ENCODE results near the gene DCXR. TPM values are rescaled to one million over a fixed set of nuclear protein-coding genes. Genes with fewer than 3 reads are reported as not detected.

The DCXR gene
- total RNA-seq, 1 donor from 2014 or later: 157 TPM

DNA sequence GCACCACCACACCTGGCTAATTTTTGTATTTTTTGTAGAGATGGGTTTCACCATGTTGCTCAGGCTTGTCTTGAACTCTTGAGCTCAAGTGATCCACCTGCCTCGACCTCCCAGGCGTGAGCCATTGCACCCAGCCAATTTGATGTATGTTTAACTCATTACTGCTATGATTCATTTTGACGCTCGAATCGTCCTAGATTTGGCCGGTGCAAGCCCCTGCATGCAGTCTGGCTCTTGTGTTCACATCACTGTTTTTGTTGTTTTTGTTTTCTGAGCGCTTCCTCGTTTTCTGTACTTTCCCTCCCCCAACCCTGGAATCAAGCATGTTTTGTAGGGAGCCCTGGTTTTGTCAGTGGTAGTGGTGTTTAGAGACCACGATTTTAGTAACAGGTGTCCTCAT lies 35.9 kb upstream of the DCXR start:
- DNase-seq (ENCODE audit: low spot score): no peak

DNA sequence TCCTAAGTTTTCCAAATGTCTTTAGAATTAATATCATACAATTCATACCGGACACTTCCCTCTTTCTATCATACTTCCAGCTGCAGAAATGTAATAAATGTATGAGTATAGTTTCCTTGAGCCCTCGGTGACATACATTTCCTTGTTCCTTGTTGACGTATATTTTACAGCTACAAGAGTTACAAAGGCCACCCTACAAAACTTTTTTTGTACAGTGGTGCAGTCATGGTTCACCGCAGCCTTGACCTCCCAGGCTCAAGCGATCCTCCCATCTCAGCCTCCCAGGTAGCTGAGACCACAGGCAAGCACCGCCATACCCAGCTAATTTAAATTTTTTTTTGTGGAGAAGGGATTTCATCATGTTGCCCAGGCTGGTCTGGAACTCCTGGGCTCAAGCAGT lies 35.3 kb upstream of the DCXR start:
- no peak for DNase-seq (ENCODE audit: low spot score)

DNA sequence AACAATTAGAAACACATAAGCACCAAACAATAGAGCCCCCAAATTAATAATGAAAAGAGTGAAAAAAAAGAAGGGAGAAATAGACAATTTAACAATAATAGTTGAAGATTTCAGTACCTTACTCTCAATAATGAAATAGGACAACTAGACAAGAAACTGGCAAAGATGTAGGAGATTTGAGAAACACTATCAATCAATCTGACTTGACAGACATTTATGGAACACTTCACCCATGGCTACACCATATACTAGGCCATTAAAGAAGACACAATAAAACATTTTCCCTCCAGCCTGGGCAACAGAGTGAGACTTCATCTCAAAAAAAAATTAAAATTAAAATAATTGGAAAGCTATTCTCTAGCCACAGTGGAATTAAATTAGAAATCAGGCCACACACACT lies 33.1 kb upstream of the DCXR start:
- DNase-seq (ENCODE audit: low spot score): no peak

DNA sequence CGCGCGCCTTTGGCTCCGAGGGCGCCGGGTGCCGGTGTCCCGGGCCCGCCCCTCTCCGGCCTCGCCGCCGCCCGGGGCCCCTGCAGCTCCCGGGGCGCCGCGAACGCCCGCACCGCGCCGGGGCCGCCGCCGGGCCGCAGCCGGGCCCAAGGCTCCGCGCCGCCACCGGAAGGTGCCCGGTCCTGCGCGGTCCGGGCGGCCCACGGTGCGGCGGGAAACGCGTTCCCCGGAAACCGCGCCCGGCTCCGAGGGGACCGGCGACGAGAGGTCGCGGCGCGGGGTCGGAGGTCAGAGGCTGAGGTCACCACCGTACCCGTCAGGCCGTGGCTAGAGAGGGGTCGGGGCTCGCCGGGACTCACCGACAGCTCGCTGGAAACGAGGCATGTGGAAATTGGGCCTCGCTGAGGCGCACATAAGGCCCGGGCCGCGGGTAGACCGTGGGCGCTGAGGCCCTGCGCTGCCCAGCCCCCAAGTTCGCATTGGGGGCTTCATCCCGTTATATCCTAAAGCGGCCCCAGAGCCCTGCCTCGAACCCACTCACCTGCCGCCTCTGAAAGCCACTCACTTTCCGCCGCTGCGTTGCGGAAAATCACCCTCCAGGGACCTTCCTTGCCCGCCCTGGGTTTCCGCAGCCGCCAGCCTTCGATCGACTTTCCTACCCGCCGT lies 28.3 kb upstream of the DCXR start, which contains the start of gene DUS1L:
DUS1L (minus strand) TSS at position 167 of the 666 bp plus-strand sequence. CDS start 745 bp downstream, outside the sequence.
- DNase-seq (ENCODE audit: low spot score): no peak

DNA sequence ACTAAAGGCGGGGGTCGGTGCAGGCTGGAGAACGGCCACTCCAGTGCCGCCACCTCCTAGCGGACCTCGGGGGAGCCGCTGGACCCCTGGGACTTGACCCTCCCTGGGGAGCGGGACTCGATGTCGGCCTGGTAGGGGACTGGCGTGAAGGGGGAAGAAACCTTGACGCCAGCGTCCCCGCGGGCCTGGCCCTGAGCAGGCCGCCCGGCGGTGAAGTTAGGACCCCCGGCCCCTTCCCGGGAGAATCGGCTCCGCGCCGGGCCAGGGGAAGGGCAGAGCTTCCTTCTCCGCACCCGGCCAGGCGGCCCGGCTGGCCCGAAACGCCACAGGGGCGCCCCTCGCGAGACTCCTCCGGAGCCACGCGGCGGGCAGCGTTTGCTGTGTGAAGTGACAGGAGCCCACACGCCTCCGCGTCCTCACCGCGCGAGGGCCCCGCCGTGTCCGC lies 27.7 kb upstream of the DCXR start:
- DNase-seq (ENCODE audit: low spot score): no peak

DNA sequence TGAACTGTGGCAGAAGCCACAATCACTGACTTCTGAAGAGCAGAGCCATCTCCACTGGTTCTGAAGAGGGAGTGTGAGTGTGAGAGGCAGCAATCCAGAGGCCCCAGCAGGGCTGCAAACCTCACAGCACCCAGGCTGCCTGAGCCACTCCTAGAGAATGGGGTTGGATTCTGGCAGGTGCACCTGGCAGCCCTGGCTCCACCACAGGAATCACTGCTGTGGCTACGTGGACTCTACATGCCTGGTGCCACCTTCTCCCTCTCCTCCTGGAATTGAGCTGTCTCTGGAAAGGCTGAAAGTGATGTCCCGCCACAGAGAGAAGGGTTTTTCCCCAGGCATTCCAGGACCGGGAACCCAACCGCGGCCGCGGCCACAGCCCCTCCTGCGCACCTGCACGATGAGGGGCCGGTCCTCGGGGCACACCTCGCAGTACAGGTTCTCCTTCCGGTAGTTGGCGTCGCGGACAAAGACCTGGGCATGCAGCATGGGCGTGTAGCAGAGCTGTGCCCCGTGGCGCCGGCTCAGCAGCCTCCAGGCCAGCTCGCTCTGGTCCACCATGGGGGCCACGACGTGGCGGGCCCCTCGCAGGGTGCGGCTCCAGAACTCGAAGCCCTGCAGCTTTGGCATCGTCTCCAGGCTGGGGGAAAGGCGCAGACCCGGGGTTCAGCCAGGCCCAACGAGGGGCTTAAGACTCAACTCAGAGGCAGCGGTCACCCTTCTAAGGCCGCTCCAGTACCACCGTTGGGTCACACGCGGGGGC lies 27.1 kb upstream of the DCXR start:
- DNase-seq (ENCODE audit: low spot score): no peak

DNA sequence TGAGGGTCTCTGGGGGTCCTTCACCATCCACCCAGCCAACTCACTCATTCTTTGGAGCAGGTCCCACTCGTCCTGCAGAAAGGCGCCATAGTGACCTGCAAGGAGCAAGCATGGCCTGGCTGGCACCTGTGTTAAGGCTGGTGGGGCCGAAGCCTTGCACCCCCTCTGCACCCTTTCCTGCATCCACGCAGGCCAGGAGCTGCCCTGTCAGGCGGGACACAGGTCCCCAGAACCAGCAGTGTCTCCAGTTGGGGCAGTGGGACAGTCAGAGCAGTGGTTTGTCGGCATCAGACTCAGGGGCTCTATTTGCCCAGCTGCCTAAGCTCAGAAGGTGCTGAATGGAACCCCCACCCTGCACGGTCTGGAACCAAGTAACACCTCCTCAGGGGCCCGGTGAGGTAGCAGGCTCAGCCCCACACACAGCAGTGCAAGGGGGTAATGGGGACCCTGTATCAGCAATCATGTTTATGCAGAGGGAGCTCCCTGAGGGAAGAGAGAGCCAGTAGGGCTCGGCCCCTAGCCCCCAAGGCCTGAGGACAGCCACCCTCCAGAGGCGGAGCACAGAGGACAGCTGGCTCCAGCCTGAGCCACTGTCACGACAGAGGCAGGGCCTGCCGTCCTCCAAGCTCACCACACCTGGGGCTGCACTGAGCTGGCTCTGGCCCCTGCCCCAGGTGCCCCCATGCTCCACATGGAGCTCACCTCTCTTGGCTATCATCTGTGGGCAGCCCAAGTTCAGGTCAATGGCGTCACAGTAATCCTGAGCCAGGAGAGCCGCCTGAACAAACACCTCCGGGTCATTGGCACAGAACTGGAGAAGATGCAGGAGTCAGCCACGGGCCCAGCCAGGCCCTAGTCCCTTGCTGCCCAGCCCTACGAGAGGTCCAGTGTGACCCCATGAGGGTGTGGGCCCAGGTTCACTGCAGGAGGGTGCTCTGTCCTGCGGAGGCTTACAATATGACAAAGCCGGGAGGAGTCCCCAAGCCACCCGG lies 26.2 kb upstream of the DCXR start:
- DNase-seq (ENCODE audit: low spot score): no peak

DNA sequence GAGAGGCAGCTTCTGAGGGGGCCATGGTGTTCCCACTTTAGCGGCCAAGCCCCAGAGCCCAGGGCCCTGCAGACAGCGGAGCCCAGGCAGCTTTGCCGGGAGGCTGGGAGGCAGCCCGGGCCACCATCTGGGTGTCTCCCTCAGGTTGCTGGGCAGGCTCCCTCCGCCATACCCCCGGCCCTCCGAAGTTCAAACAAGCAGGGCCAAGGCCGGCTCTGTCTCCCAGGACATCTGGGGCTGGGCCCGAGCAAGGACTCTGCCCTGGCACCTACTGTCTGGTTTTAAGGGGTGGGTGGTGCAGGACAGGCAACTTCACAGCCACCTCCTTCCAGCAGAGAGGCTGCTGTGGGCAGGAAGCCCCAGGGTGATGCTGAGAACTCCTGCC lies 25.5 kb upstream of the DCXR start:
- DNase-seq (ENCODE audit: low spot score): no peak

DNA sequence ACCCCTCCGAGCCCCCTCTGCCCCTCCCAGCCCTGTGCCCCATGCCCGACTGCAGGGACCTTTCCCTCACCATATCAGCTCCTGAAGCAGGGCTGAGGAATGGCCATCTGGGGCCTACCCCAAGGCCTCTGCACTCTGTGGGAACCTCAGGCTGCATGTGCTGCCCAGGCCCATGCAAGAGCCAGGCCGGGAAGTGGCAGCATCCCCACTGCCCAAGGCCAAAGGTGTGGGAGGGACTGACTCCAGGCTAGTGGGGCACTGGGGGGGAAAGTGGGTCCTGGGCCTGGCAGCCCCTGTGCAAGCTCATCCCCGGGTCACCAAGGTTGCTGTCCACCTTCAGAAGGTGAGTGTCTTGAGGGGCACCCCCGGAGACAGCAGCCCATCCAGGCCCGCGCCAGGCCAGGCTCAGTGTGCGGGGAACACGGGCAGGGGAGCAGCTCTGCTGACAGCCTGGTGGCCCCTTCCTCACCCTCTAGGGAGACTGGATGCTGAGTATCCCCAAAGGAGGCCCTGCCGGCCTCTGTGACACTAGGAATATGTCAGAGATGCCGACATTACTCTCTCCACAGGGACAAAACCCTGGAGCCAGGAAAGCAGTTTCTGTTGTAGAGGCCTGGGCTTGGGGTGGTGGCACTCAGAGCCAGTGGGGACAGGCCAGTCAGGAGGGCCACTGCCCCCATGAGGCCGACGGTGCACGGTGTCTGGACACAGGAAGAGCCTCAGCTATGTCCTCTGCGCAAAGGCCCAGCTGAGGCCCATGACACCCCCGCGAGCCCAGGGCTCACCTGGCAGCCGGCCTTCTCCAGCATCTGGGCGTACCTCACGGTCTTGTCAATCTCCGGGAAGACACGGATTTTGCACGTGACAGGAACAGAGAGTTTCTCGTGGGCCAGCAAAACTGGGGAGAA lies 24.8 kb upstream of the DCXR start:
- no peak for DNase-seq (ENCODE audit: low spot score)

DNA sequence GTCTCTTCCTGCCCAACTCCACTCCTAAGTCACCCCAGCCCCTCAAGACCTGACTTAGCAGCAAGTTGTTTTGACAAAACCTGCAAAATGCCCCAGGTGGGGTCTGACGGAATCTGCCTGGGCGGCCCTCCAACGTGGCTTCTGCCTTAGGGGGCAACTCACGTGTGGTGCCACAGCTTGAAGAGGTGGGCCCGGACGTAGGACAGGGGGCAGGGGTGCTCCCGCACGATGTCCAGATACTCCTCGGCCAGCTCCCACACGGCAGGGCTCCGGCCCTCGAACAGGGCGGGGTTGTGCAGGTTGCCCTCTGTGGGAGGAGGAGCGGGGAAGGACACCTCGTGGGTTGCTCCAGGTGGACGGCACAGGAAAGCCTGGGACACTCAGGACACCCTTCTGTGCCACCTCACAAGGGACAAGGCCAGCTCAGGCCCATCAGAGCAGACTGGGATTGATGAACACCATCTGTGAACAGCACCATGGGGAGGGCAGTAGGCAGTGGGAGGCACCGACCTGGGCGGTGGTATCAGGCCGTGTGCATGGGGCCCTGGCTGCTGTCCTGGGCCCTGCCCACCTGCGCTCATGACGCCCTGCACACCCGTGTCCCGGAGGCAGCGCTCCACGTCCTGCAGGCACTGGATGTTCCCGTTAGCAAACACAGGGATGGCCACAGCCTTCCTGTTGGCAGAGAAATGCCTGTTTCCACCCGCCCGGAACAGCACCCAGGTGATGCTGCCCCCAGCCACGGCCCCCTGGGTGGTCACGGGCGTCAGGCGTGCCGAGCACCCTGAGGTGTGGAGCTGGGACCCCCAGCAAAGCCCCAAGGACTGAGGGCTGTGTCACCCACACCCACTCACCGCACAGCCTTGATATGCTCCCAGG lies 23.8 kb upstream of the DCXR start:
- DNase-seq (ENCODE audit: low spot score): no peak

DNA sequence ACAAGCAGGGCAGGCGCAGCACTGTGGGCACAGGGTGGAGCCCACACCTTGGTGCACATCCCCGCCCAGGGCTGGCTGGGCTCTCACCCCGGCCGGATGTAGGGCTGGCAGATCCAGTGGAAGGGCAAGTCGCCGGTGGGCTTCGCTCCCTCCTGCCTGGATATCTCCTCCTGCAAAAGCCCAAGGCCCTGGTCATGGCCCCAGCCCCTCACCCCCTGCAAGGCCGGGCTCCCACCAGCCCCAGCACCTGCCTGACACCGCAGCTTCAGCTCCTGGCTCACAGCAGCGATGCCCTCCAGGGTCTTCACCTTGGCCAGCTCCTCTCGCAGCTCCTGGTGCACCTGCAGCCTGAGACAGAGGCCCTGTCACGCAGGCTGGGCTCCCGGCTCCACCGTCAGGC lies 23.1 kb upstream of the DCXR start:
- no peak for DNase-seq (ENCODE audit: low spot score)

DNA sequence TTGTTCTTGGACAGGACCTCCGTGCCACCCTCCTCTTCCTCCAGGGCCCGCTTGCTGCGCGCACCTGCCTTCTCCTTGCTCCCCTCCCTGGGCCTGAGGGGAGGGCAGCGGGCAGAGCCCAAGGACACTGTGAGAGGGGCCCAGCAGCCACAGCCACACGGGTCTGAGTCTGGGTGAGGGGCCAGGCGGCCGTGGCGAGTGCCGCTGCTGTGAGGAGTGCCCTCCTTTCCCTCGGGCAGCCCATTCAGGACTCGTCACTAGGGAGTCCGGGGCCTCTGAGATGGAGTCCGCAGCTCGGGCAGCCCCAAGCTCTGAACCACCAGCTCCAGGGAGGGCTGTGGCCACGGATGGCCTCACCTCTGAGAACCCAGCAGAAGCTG lies 22.5 kb upstream of the DCXR start:
- DNase-seq (ENCODE audit: low spot score): no peak

DNA sequence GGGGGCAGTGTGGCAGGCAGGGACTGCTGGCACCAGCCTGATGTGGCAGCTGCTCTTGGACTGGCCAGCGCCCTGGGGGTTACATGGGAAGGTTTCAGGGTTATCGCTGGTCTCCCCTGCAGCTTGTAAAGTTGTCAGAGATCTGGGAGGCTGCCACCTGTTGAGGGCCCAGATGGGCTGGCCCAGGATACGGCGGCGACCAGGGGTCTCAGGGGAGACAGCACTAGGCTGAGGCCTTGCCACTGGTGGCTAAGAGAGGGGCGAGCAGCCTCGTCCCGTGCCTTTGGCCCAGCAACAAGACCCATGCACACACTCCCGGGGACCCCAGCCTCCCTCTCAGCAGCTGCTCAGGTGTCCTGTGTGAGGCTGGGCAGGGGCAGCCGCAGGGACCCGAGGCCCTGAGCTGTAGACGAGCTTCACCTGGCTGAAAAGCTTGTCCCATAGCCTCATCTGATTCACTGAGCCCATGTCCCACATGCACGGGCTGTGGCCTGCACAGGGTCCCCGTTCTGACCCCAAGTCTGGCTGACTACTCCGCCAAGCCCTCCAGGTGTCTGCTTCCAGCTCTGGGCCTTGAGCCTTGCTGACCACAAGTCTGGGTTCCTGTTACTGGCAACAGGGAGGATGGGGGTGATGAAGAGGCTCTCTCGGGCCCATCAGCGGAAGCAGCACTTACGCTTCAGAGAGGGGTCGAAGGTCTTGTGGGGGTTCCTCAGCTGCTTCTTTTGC lies 21.9 kb upstream of the DCXR start:
- DNase-seq (ENCODE audit: low spot score): no peak

DNA sequence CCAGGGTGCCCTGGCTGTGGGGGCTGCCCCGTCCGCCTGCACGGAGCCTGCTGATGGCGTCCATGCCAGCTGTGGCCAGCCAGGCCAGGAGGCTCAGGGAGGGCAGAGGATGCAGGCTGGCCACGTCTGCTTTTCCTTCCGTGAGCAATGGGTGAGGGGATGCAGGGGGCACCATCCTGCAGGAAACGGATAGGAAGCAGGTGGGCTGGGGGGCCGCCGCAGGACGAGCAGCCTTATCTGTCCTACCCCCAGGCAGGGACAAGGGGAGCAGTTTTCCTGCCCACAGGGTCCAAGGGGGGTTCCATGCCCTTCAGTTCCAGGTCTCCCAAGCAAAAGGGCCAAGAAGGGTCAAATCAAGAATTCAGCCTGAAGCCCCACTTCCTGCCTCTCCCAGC lies 21.4 kb upstream of the DCXR start:
- no peak for DNase-seq (ENCODE audit: low spot score)

DNA sequence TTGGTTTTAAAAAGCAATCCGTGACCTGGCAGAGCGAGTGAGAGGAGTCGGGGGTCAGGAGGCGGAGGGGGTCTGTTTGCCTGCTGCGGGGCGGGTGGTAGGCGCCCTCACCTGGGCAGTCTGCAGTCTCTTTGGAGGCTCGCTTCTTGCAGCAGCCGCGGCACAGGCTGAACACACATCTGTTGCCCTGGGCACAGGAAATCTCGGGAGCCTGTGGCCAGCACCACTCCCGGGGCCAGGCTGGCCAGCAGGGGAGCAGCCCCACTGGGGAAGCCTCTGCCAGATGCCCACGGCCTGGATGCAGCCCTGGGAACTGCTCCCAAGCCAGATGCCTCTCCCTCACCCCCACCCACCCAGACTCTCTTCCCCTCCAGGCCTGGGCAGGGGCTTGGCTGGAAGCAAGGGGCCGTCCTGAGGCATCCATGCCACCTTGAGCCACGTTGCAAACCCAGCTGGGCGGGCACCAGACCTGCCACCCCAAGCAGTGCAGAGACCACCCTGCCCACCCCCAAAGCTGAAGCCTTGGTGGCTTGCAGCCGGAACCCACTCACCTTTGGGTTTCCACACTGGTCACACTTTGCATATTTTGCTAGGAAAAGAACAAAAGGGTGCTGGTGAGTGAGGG lies 20.8 kb upstream of the DCXR start:
- DNase-seq (ENCODE audit: low spot score): no peak

DNA sequence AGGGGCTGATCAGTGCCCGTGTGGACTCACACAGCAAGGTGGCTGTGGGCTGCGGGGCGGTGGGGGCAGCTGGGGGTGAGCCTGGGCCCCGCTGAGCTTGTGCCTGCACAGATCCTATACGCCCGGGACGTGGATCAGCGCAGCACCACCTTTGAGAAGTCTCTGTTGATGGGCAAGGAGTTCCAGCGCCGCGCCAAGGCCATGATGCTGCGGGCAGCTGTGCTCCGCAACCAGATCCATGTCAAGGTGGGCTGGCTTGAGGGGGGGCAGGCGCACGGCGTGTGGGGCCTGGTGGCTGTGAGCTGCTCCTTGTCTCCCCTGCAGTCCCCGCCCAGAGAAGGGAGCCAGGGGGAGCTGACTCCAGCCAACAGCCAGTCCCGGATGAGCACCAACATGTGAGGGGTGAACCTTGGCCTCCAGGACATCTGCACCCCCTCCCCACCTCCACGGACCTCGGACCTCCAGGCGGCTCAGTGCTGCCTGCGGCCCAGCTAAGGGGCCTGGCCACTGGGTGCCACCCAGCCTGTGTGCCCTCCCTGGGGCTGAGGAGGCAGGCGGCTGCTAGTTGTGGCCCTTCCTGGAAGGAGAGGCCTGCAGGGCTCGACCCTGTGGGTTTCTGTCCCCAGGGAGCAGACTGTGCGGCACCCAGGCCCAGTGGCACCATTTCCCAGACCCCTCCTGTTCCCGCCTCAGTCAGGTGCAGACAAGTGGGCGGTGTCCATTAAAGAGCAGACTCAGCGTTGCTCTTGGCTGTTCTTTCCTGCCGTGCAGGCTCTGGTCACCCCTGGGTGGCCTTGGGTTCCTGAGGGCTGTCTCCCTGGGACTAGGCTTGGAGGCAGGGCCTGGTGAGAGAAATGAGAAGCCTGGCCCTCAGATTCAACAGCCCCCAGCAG lies 19.5 kb upstream of the DCXR start:
- no peak for DNase-seq (ENCODE audit: low spot score)

DNA sequence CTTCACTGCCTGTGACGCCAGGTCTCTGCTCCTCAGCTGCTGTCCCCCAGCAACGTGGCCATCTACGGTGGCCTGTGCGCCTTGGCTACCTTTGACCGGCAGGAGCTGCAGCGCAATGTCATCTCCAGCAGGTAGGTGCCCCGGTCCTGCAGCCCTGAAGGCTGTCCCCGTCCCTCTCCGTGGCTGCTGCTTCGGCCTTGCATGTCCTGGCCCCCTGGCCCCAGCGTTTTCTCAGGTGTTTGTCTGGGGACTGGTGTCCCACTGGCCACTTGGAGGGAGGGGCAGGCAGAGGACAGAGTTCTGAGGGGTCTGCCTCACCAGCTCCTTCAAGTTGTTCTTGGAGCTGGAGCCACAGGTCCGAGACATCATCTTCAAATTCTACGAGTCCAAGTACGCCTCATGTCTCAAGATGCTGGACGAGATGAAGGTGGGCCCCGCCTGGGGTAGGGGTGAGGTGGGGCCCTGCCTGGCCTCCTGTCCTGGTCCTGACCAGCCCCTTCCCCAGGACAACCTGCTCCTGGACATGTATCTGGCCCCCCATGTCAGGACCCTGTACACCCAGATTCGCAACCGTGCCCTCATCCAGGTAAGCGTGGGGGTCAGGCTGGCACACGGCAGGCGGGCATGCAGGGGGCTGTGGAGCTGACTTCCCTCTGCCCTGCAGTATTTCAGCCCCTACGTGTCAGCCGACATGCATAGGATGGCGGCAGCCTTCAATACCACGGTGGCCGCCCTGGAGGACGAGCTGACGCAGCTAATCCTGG lies 18.6 kb upstream of the DCXR start:
- DNase-seq (ENCODE audit: low spot score): no peak

Measured in mesenteric fat pad (tissue), 1 donor.